Endothelial cell (in vitro differentiated cells): ENCODE measurements around the gene DLGAP5. TPM values are rescaled to one million over a fixed set of nuclear protein-coding genes. Genes with fewer than 3 reads are reported as not detected.

Experiments used
- DNase-seq: peaks from one replicate; pipeline ENCODE4 v3.0.0; 2021; ENCODE audit warnings: low spot score
- H3K27ac Mint-ChIP-seq: one replicate; pipeline ENCODE4 v1.8.0; 2021; ENCODE audit warnings: mixed read lengths, inconsistent platforms; ENCODE audit not compliant: unreplicated experiment
- H3K27me3 Mint-ChIP-seq: one replicate; pipeline ENCODE4 v1.8.0; 2021; ENCODE audit warnings: mild to moderate bottlenecking, moderate library complexity, mixed read lengths, inconsistent platforms; ENCODE audit not compliant: unreplicated experiment
- H3K36me3 Mint-ChIP-seq: one replicate; pipeline ENCODE4 v1.8.0; 2021; ENCODE audit warnings: mild to moderate bottlenecking, low read depth, mixed read lengths, inconsistent platforms; ENCODE audit not compliant: unreplicated experiment
- H3K4me1 Mint-ChIP-seq: one replicate; pipeline ENCODE4 v1.8.0; 2021; ENCODE audit warnings: mild to moderate bottlenecking, mixed read lengths, inconsistent platforms; ENCODE audit not compliant: unreplicated experiment
- H3K4me3 Mint-ChIP-seq: one replicate; pipeline ENCODE4 v1.8.0; 2021; ENCODE audit warnings: mild to moderate bottlenecking, mixed read lengths, inconsistent platforms; ENCODE audit not compliant: unreplicated experiment
- H3K9me3 Mint-ChIP-seq: one replicate; pipeline ENCODE4 v1.8.0; 2021; ENCODE audit warnings: mixed read lengths, inconsistent platforms; ENCODE audit not compliant: unreplicated experiment
- CTCF ChIP-seq: fragments of 200-600 bp; sonication (generic); IDR thresholded peaks from one replicate; pipeline ENCODE4 v1.5.0; 2021; ENCODE audit warnings: antibody characterized with exemption; ENCODE audit not compliant: unreplicated experiment
- total RNA-seq: library from RNA; stranded (reverse); fragmentation: NEBNext Ultra II Directional; extraction: Animal tissue kit (Norgen Biotek cat#: 25700); gene quantifications from one replicate; pipeline ENCODE4 v1.2.1, GENCODE V29; 2021; ENCODE audit not compliant: unreplicated experiment

Gene DLGAP5
- total RNA-seq, 1 donor from 2014 or later = 12.8 TPM

GRCh38 chr14:55116246-55117030 lies 74.9 kb downstream of the DLGAP5 start:
- Mint-ChIP-seq H3K9me3 (peaks cover 4% of the 10 kb centered on the region), H3K4me3 (no peak overlapping the region), H3K27me3 (peaks cover 5% of the 10 kb centered on the region), H3K4me1 (peaks cover 10% of the 10 kb centered on the region), H3K36me3 (peaks cover 5% of the 10 kb centered on the region), H3K27ac (no peak overlapping the region)
- TF ChIP-seq CTCF = no peak
- no peak for DNase-seq

DNA sequence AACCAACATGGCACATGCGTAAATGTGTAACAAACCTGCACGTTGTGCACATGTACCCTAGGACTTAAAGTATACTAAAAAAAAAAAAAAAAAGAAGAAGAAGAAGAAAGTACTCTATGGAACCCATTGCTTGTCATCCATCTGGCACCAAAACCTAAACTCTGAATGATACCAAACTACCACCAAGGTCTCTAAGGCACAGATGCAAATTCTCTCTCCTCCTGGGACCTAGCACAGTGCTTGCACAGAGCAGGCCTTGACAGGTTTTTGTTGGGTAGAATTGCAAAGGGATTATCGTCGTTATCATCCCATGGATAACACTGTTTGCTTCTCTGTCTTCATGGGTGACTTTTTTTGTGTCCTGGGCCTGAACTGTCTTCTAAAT lies 75.5 kb downstream of the DLGAP5 start:
- peaks cover 4% of the 10 kb centered on the region for H3K9me3 Mint-ChIP-seq
- no peak for DNase-seq
- TF ChIP-seq CTCF = no peak
- H3K36me3 Mint-ChIP-seq = peaks cover 5% of the 10 kb centered on the region
- no peak overlapping the region for H3K27ac Mint-ChIP-seq
- no peak overlapping the region for H3K4me3 Mint-ChIP-seq
- peaks cover 5% of the 10 kb centered on the region for H3K27me3 Mint-ChIP-seq
- peaks cover 10% of the 10 kb centered on the region for H3K4me1 Mint-ChIP-seq

- no peak overlapping the region for H3K27ac Mint-ChIP-seq
- H3K27me3 Mint-ChIP-seq = peaks cover 5% of the 10 kb centered on the region
- peaks cover 10% of the 10 kb centered on the region for H3K4me1 Mint-ChIP-seq
- no peak overlapping the region for H3K4me3 Mint-ChIP-seq
- peaks cover 5% of the 10 kb centered on the region for H3K36me3 Mint-ChIP-seq
- peaks cover 4% of the 10 kb centered on the region for H3K9me3 Mint-ChIP-seq
- no peak for DNase-seq
- TF ChIP-seq CTCF = no peak
Observed at GRCh38 chr14:55115460-55115859, 75.9 kb downstream of the DLGAP5 start.

GRCh38 chr14:55114720-55115119 lies 76.7 kb downstream of the DLGAP5 start:
- TF ChIP-seq CTCF = no peak
- peaks cover 4% of the 10 kb centered on the region for H3K9me3 Mint-ChIP-seq
- H3K4me1 Mint-ChIP-seq = peaks cover 10% of the 10 kb centered on the region
- H3K27ac Mint-ChIP-seq = no peak overlapping the region
- H3K27me3 Mint-ChIP-seq = peaks cover 4% of the 10 kb centered on the region
- no peak for DNase-seq
- peaks cover 5% of the 10 kb centered on the region for H3K36me3 Mint-ChIP-seq
- H3K4me3 Mint-ChIP-seq = no peak overlapping the region

DNA sequence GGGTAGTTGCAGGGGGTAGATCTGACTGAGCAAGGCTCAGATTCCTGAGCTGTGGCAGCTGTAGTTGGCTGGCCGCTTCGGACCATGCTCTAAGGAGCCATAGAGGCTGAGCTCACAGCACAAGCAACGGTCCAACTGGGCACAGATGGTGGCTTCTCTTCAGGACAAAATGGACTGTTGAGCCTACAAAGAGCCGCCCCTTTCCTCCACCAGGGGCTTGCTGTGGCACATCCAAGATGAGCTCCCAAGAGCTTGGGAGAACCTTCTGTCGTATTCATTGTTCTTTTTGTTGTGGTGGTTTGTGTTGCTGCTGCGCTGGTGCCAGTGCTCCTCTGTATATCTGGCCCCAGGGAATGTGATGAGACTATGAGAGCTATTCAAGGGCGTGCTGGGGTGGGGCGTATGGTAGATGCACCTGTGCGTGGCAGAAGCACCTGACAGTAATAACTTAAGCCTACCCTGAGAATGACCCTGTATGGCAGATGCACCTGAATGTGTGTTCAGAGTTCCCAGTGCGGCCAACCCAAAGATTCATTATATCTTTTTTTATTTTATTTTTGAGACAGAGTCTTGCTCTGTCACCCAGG lies 80.2 kb downstream of the DLGAP5 start:
- H3K27me3 Mint-ChIP-seq = peaks cover 4% of the 10 kb centered on the region
- DNase-seq = no peak
- TF ChIP-seq CTCF = peak; percentile 18
- no peak overlapping the region for H3K27ac Mint-ChIP-seq
- peaks cover 18% of the 10 kb centered on the region for H3K4me1 Mint-ChIP-seq
- H3K9me3 Mint-ChIP-seq = peaks cover 4% of the 10 kb centered on the region
- peaks cover 5% of the 10 kb centered on the region for H3K36me3 Mint-ChIP-seq
- H3K4me3 Mint-ChIP-seq = no peak overlapping the region
